GM19468 (cell line): ENCODE results near the gene AP4M1.

Source experiments
- ATAC-seq: cut with Tn5 transposase; IDR thresholded peaks from one replicate; pipeline ENCODE4 v1.9.1; 2021; ENCODE audit warnings: mild to moderate bottlenecking, moderate library complexity, moderate number of reproducible peaks; ENCODE audit not compliant: unreplicated experiment; ENCODE audit errors: extremely low read depth

The AP4M1 gene

DNA sequence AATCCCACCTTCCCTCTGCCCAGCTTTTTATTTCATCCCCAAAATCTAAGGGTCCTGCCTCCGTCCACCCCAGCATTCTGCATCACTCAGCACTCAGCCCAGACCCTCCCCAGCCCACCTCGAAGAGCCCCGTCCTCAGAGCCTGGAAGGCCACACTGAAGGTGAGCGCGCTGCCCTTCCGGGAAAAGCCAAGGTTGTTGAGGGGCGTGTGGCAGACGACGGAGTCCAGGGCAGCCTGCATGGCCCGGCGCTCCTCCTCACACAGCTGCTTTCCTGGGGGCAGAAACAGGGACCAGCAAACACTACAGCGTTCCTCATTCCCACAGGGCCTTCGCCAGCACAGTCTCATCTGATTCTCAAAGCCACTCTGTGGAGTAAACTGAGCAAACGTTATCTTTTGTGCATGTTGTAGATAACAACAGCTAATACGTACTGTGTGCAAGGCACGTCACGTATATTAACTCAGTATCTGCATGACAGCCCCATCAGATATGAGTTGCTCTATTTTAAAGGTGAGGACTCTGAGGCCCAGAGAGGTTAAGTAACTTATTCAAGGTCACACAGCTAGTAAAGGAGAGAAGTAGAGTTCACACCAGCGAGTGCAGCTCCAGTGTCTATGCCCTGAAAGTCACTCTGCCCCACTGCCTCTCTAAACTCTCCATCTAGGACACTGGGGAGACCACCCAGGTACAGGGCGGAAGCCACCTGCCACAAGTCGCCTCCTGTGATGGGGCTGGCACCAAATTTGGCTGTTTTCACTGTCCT, 54.3 kb downstream of the AP4M1 start:
- ATAC-seq: no peak

DNA sequence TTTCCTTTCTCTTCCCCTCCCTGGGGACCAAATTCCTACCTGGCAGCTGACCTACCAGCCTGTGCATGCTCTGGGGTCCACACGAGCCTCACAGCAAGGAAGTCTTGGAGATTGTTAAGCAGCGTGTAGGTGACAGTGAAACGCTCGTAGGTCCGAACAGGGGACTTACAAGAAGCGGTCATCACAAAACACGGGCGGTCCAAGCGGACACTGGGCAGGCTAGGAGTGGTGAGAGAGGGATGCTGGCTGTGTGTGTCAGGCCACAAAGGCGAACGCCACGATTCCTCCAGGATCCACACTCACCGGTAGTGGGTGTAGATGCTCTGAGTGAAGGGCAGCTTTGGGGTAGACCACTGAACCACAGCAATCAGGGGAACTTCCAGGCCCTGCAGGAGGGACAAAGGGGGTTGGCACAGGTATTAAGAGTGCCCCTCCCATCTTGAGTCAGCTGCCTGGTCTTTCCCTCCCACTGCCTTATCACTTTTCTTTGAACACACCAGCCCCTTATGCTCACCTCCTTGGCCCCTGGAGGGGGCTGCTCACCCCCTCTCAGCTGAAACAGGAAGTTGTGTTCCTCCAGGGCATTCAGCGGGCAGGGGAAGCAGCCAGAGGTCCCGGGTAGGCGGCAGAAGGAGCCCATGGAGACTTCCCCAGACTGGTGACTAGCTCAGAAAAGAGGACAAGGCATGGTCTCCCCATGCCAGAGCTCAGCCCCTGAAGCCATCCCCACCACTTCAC, 55.1 kb downstream of the AP4M1 start:
- ATAC-seq: no peak

DNA sequence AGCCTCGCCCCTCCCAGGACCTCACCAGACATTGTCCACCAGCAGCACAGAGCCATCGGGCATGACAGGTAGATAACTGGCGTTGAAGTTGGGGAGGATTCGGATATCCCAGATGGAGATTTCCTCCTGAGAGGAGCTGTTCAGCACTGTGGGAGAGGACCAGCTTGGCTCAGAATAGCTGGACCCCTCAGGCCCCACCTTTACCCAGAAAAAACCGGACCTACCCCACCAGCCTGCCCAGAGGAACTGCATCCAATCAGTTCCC, 55.6 kb downstream of the AP4M1 start:
- no peak for ATAC-seq

DNA sequence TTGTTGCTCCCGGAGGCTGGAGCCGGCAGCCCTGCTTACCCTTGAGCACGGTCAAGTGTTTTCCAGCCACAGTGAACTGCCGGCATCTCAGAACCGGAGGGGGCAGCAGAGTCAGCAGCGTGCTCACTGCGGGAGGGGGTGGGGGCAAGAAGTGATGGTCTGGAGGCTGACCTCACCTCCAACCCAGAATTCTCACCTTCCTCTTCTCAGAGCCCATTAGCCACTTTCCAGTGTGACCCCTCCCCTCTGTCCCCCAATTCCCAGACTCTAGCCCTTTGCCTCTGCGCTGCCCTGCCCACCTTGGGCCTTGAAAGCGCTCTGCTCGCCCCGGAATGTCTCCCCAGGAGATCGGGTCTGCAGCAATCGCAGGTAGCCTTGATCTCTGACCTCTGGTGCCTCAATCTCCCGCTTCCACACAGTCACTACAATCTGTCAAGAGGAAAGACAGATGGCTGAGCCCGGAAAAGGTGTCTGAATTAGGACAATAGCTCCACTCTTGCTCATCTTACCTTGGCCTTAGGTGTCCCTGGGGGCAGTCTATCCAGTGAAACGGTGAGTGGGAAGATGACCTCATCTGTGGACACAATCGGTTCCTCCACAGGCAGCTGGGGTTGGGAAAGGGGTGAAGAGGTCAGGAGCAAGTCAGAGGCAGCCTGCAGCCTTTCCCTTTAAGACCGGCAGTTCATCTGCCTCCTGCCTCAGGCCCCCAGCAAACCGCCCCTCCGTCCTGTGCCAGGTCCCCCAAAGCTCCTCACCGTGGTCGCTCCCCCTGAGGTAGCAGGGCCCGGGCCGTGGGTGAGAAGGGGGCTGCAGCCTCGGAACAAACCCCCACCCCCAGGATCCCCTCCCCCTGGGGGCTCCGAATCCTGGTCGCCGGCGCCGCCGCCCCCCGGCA, 56.1 kb downstream of the AP4M1 start:
- ATAC-seq: no peak
